Panc1 (cell line): Measurements from ENCODE around the gene APOM.

Source experiments
- CTCF ChIP-seq: fragments of 450-650 bp; IDR thresholded peaks from 2 replicates; pipeline ENCODE4 v1.5.1; 2017; ENCODE audit warnings: mild to moderate bottlenecking
- REST ChIP-seq, 2 experiments: IDR thresholded peaks; 2 replicates each; pipeline ENCODE4 v1.6.1; 2011 to 2012; ENCODE audit warnings: low read depth in 2 of 2, control low read depth in 1 of 2, low read length in 1 of 2, mild to moderate bottlenecking in 1 of 2, moderate library complexity in 1 of 2; ENCODE audit not compliant: insufficient read depth in 1 of 2

GRCh38 chr6:31655349-31656237, at the start of gene APOM:
- no peak for TF ChIP-seq REST (IDR thresholded peaks at IDR 0.05; ENCODE audit: insufficient read depth in 1 of 2, low read depth in 2 of 2, low read length in 1 of 2)
- no peak for TF ChIP-seq CTCF
